Endothelial cell of umbilical vein (primary cell): ENCODE data around the gene CD37.
A peak's percentile ranks its signal among the peaks of the same experiment; 100 is the strongest.

Source experiments
- EZH2 ChIP-seq: IDR thresholded peaks from 2 replicates; pipeline ENCODE4 v1.6.1; 2012; ENCODE audit warnings: borderline replicate concordance, low read depth, mild to moderate bottlenecking, moderate library complexity, low read length, inconsistent platforms; ENCODE audit not compliant: severe bottlenecking
- FOS ChIP-seq: IDR thresholded peaks from 2 replicates; pipeline ENCODE4 v1.6.1; 2011; ENCODE audit warnings: mild to moderate bottlenecking, low read length, moderate library complexity, borderline replicate concordance; ENCODE audit not compliant: insufficient read depth
- POLR2A ChIP-seq: IDR thresholded peaks from 2 replicates; pipeline ENCODE4 v1.6.1; 2012; ENCODE audit warnings: low read depth, mild to moderate bottlenecking, control low read depth, low read length
- POLR2AphosphoS5 ChIP-seq: IDR thresholded peaks from 2 replicates; pipeline ENCODE4 v1.6.1; 2012; ENCODE audit warnings: low read depth, mild to moderate bottlenecking, control low read depth, low read length, moderate library complexity; ENCODE audit not compliant: insufficient read depth

- TF ChIP-seq POLR2AphosphoS5 (peak; percentile 25), EZH2 (no peak), POLR2A (no peak), FOS (no peak)
Measured at GRCh38 chr19:49363268-49364082, 28.3 kb downstream of the CD37 start, which contains the start of gene DKKL1.
